ENCODE data around the gene PPARG. TPM values are rescaled to one million over a fixed set of nuclear protein-coding genes. Genes with fewer than 3 reads are reported as not detected.
"Not testable (repeated sequence)": the region's sequence is repeated elsewhere in the genome, so short reads cannot be mapped to it uniquely, and the experiment has no call there.

PPARG gene
- total RNA-seq, 1 donor from 2014 or later, result 23.6 TPM

DNA sequence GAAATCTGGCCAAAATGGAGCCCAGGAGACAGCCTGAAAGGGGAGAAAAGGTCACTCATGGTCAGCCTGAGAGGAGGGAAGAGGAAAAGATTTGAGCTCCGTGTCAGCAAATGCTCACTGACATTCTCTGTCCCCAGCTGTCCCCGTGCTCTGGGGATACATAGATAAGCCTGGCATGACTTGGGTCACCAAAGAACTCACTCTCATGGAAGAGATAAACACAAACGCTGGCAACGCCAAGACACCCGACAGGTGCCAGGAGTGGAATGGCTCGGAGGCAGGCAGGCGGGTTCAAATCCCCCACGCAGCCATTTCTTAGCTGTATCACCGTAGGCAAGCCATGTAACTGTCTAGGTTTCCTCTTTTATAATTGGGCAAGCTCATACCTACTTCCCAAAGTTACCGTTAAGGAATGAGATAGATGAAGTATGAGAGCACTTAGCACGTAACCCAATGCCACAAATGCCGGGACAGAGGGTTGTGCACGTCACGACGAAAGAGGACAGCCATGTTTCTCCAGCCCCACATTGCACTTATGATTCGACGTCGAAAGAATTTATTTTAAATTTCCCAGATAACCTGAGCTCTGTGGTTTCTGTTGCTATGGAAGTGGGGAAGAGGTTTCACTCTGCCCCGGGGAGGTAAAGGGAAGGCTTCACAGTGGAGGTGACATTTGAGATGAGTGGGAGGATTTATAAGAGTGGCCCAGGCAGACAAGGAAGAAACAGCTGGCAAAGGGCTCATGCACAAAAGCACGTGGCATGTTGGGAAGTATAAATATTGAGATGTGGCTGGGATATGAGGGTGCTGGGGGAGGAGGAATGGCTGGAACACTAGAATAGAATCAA is 154.0 kb downstream of the PPARG start:
- peak; percentile 68 for DNase-seq
- ATAC-seq (ENCODE audit: poor library complexity), result peak; percentile 69
- intact Hi-C loops (cut with DNase I), result no loop called here

DNA sequence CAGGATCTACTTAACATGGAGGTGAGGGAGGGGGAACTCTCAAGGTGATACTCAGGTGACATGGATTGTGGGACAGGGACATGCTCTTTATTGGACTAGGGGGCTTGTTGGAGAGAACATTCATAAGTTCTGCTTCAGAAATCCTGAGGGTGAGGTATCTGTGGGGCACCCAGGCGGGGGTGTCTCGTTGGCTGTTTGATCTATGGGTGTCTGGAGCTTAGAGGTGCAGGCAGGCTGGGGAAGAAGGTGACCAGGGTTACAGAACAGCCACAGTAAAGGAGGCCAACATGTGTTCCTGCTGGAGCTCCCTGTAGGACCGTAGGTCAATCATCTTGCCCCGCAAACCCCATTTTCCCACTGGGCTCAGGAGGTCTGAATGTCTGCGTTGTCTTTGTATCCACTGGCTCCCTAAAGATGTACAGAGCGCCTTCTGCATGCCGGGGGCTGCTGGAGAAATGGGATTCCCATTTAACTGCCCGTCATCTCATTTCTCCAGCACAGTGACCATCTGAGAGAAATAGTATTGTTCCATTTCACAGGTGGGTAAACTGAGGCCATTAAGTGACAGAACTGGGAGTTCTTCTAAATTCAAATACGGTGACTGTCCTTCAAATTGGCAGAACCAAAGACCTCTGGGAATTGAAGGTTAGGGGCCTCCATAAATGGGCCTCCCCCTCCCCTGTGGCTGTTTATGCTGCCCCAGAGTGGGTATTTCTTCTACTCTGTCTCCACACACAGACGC is 155.1 kb downstream of the PPARG start:
- DNase-seq (no peak), ATAC-seq (ENCODE audit: poor library complexity) (no peak)
- intact Hi-C loops (cut with DNase I), result no loop called here

GRCh38 chr3:12444582-12445471 is 156.0 kb downstream of the PPARG start:
- DNase-seq (no peak), ATAC-seq (ENCODE audit: poor library complexity) (no peak)
- intact Hi-C loops (cut with DNase I), result no loop called here

- DNase-seq (no peak), ATAC-seq (ENCODE audit: poor library complexity) (no peak)
- intact Hi-C loops (cut with DNase I), result no loop called here
These were observed 156.8 kb downstream of the PPARG start for GRCh38 chr3:12445523-12446240.

DNA sequence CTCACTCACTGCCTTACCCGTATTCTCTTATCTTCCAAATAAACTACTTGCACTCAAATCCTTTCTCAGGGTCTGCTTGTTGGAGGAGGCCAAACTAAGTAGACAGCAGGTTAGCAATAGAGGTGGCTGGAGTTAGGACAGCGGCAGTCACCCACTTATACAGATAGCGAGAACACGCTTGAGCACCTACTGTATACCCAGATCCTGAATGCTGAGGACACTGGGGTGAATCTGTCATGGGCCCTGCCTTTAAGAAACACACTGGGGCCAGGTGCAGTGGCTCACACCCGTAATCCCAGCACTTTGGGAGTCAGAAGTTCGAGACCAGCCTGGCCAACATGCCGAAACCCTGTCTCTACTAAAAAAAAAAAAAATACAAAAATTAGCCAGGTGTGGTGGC is 157.4 kb downstream of the PPARG start:
- ATAC-seq (ENCODE audit: poor library complexity) (no peak), DNase-seq (no peak)
- intact Hi-C loops (cut with DNase I), result no loop called here

DNA sequence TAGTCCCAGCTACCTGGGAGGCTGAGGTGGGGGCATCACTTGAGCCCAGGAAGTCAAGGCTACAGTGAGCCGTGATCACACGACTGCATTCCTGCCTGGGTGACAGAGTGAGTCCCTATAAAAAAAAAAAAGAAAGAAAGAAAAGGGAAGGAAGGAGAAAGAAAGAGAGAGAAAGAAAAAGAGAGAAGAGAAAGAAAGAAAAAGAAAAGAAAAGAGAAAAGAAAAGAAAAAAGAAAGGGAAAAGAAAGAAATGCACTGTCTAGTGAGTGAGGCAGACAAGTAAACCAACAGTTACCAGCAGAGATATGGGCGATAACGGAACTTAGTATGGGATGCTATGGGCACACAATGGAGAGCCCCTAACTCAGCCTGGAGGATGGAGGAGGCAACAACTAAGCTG is 158.2 kb downstream of the PPARG start:
- no peak for ATAC-seq (ENCODE audit: poor library complexity)
- intact Hi-C loops (cut with DNase I), result no loop called here
- no peak for DNase-seq

- intact Hi-C loops (cut with DNase I); ATAC-seq (ENCODE audit: poor library complexity); DNase-seq: not testable (repeated sequence)
These were observed 159.7 kb downstream of the PPARG start for GRCh38 chr3:12448404-12449202.

GRCh38 chr3:12449889-12450682 is 161.2 kb downstream of the PPARG start:
- ATAC-seq (ENCODE audit: poor library complexity) (no peak), DNase-seq (no peak)
- intact Hi-C loops (cut with DNase I), result no loop called here

DNA sequence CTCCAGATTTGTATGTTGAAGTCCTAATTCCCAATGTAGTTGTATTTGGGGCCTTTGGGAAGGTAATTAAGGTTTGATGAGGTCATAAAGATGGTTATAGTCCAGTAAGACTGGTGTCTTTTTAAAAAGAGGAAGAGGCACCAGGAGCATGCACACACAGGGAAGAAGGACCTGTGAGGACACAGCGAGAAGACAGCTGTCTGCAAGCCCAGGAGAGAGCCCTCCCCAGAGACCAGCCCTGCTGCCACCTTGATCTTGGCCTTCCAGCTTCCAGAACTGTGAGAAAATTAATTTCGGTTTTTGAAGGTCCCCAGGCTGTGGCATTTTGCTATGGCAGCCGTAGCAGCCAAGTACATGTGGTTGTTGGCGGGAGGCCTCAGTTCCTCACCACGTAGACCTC is 162.6 kb downstream of the PPARG start:
- DNase-seq (no peak), ATAC-seq (ENCODE audit: poor library complexity) (no peak)
- intact Hi-C loops (cut with DNase I), result no loop called here

GRCh38 chr3:12451960-12452359 is 163.1 kb downstream of the PPARG start:
- ATAC-seq (ENCODE audit: poor library complexity) (no peak), DNase-seq (no peak)
- intact Hi-C loops (cut with DNase I), result no loop called here

DNA sequence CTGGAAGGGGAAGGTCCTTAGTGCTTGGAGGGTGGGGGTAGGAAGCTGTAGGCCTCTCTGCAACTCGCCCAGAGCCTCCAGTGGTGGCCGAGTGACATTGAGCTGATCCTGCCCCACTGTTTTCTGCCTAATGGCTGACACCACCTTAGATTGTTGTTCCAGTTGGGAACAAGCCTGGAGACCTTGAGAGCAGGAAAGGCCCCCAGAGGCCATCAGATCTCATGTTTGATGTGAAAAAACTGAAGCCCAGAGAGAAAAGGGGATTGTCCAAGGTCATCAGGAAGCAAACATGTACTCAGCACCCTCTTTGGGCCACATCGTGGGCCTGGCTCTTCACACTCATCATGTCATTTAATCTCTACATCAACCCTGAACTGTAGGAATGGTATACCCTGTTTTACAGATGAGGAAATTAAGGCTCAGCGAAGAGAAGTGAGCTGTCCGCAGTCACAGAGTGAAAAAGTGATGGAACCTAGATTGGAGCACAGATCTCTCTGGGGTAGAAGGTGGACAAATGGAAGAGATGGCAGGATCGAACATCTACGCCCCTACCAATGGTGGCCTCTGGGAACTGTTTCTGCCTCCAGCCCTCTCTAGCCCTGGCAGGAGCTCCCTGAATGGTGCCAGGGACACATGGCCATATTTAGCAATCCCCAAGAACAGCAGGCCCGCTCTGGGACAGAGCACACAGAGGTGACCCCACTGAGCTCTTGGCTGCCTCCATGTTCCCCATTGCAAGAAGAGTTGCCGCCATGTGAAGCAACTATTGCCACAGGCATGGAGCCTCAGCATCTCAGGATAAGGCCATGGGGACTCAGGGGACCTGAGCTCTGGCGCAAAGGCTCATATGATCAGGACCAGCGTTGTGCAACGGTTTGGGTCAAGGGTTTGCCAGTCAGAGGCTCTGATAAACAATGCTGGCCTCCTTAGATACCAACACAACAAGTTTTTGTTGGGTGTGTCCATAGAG is 163.8 kb downstream of the PPARG start:
- intact Hi-C loops (cut with DNase I), result no loop called here
- DNase-seq, result no peak
- ATAC-seq (ENCODE audit: poor library complexity), result peak; percentile 22

DNA sequence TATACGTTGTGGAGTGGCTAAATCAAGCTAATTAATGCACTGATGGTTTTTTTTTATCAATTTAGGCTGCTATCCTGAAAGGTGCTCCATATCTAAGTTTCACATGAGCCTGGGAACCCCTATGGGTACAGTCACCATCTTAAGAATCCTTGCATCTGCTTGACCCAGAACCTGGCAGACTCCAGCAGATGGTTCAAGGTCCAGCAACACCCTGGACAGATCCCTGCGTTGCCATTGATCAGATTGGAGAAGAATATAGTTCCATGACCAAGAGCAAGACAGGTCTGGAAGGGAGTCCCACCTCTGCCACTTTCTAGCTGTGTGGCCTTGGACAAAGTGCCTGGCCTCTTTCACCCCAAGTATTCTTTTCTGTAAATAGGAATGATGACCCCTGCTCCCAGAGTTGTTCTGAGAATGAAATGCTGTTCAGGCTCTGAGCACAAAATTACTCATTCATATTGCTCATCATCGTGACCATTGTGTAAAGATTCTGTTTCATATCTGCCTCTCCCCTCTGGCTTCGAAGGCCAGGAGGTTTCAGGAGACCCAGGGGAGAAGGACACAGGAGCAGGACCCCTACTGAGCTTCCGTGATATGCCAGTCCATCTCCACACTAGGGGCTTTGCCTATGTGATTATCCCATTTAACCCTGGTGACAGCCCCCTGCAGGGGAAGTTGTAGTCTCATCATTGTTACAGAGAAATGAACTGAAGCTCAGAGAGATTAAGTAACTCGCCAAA is 165.4 kb downstream of the PPARG start:
- no peak for DNase-seq
- intact Hi-C loops (cut with DNase I), result no loop called here
- no peak for ATAC-seq (ENCODE audit: poor library complexity)

GRCh38 chr3:12454816-12455121 is 165.9 kb downstream of the PPARG start:
- ATAC-seq (ENCODE audit: poor library complexity) (no peak), DNase-seq (no peak)
- intact Hi-C loops (cut with DNase I), result no loop called here

DNA sequence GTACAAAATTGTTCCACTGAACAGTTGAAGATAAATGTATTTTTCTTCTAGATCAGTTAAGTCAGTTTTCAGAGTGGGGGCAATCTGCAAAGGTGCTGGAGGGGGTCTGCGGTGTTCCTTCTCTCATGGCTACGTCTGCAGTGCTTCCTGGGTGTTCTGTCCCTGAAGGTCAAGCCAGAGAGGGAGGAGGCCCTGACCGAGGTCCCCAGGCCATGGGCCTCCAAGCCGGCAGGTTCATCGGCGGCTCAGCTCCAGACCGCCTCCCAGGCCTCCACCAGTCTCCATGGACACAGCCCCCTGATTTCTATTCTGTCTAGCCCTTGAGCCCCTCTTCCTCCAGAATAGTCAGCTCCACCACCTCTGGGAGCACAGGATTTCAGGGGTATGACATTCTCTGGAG is 166.9 kb downstream of the PPARG start:
- ATAC-seq (ENCODE audit: poor library complexity), result no peak
- DNase-seq, result no peak
- intact Hi-C loops (cut with DNase I), result no loop called here

GRCh38 chr3:12456441-12456840 is 167.6 kb downstream of the PPARG start:
- ATAC-seq (ENCODE audit: poor library complexity), result no peak
- no peak for DNase-seq
- intact Hi-C loops (cut with DNase I), result no loop called here
